WTC11 (cell line): Measurements from ENCODE around the gene MEIKIN. TPM values are rescaled to one million over a fixed set of nuclear protein-coding genes. Genes with fewer than 3 reads are reported as not detected.

Experiments
- ATAC-seq: fragments of 200-7000 bp; cut with Tn5 transposase; 2 replicates; pipeline ENCODE4 v1.10.0; 2021; ENCODE audit warnings: mild to moderate bottlenecking, moderate library complexity
- CTCF ChIA-PET: fragments of 300-600 bp; sonication (Branson Sonifier 250); formaldehyde crosslinking; loops from one replicate; lab custom pipeline; 2021; ENCODE audit warnings: antibody characterized with exemption; lab: Charles Lee
- POLR2A ChIA-PET: fragments of 350-600 bp; sonication (Branson Sonifier 250); formaldehyde crosslinking; loops from one replicate; lab custom pipeline; 2021; ENCODE audit warnings: antibody characterized with exemption; lab: Charles Lee
- DNase-seq: peaks from one replicate; pipeline ENCODE4 v3.0.0; 2021; ENCODE audit warnings: low spot score
- H3K27ac Mint-ChIP-seq: 2 replicates; pipeline ENCODE4 v1.8.0; 2021; ENCODE audit warnings: mixed read lengths
- H3K27me3 Mint-ChIP-seq: 2 replicates; pipeline ENCODE4 v1.8.0; 2021; ENCODE audit warnings: low read depth, mild to moderate bottlenecking, moderate library complexity, mixed read lengths
- H3K36me3 Mint-ChIP-seq: 2 replicates; pipeline ENCODE4 v1.8.0; 2021; ENCODE audit warnings: mixed read lengths
- H3K4me1 Mint-ChIP-seq: 2 replicates; pipeline ENCODE4 v1.8.0; 2022; ENCODE audit warnings: mixed read lengths
- H3K4me3 Mint-ChIP-seq: 2 replicates; pipeline ENCODE4 v1.8.0; 2021; ENCODE audit warnings: mild to moderate bottlenecking, moderate library complexity, mixed read lengths
- H3K9me3 Mint-ChIP-seq: 2 replicates; pipeline ENCODE4 v1.8.0; 2021; ENCODE audit warnings: mixed read lengths
- ATF1 ChIP-seq: sonication (generic); formaldehyde crosslinking; IDR thresholded peaks from 2 replicates; pipeline ENCODE4 v1.8.1; 2023; ENCODE audit warnings: mild to moderate bottlenecking, moderate library complexity, missing genetic modification reagents
- FOXJ3 ChIP-seq: sonication (generic); formaldehyde crosslinking; IDR thresholded peaks from 2 replicates; pipeline ENCODE4 v1.9.0; 2021; ENCODE audit warnings: missing genetic modification reagents, mild to moderate bottlenecking, borderline replicate concordance
- GABPB1 ChIP-seq: sonication (generic); formaldehyde crosslinking; IDR thresholded peaks from 2 replicates; pipeline ENCODE4 v1.8.1; 2023; ENCODE audit warnings: mild to moderate bottlenecking, missing genetic modification reagents
- GTF2I ChIP-seq: fragments of 250-450 bp; sonication (Bioruptor Pico); conservative IDR thresholded peaks from 2 replicates; pipeline ENCODE4 v1.4.0; 2021; ENCODE audit warnings: mild to moderate bottlenecking
- MYBL2 ChIP-seq: sonication (generic); formaldehyde crosslinking; IDR thresholded peaks from 2 replicates; pipeline ENCODE4 v1.8.1; 2023; ENCODE audit warnings: mild to moderate bottlenecking, moderate library complexity, missing genetic modification reagents
- NFE2L1 ChIP-seq: sonication (generic); formaldehyde crosslinking; IDR thresholded peaks from 2 replicates; pipeline ENCODE4 v1.8.1; 2023; ENCODE audit warnings: missing genetic modification reagents
- NR2C2 ChIP-seq: sonication (generic); formaldehyde crosslinking; IDR thresholded peaks from 2 replicates; pipeline ENCODE4 v1.8.0; 2022; ENCODE audit warnings: mild to moderate bottlenecking, missing genetic modification reagents
- PRRX2 ChIP-seq: fragments of 250-450 bp; sonication (Bioruptor Pico); IDR thresholded peaks from 2 replicates; pipeline ENCODE4 v1.8.0; 2021; ENCODE audit warnings: mild to moderate bottlenecking
- RELA ChIP-seq: sonication (generic); formaldehyde crosslinking; IDR thresholded peaks from 2 replicates; pipeline ENCODE4 v1.8.1; 2022; ENCODE audit warnings: missing genetic modification reagents, mild to moderate bottlenecking, borderline replicate concordance
- SMAD3 ChIP-seq: sonication (generic); formaldehyde crosslinking; IDR thresholded peaks from 2 replicates; pipeline ENCODE4 v1.8.0; 2022; ENCODE audit warnings: missing genetic modification reagents, mild to moderate bottlenecking, borderline replicate concordance
- STAT6 ChIP-seq: sonication (generic); formaldehyde crosslinking; conservative IDR thresholded peaks from 2 replicates; pipeline ENCODE4 v1.8.1; 2023; ENCODE audit warnings: mild to moderate bottlenecking, low read depth, missing genetic modification reagents, moderate library complexity
- TCF7 ChIP-seq: sonication (generic); formaldehyde crosslinking; IDR thresholded peaks from 2 replicates; pipeline ENCODE4 v1.8.0; 2022; ENCODE audit warnings: mild to moderate bottlenecking, low read depth, missing genetic modification reagents, moderate library complexity
- TEAD4 ChIP-seq: sonication (generic); formaldehyde crosslinking; IDR thresholded peaks from 2 replicates; pipeline ENCODE4 v1.8.0; 2022; ENCODE audit warnings: mild to moderate bottlenecking, missing genetic modification reagents
- ZNF219 ChIP-seq: sonication (generic); formaldehyde crosslinking; IDR thresholded peaks from 2 replicates; pipeline ENCODE4 v1.8.0; 2023; ENCODE audit warnings: missing genetic modification reagents, mild to moderate bottlenecking, borderline replicate concordance
- ZNF317 ChIP-seq: sonication (generic); formaldehyde crosslinking; IDR thresholded peaks from 2 replicates; pipeline ENCODE4 v1.8.1; 2023; ENCODE audit warnings: low read depth, mild to moderate bottlenecking, moderate library complexity, missing genetic modification reagents, borderline replicate concordance
- ZNF396 ChIP-seq: fragments of 250-450 bp; sonication (Bioruptor Pico); IDR thresholded peaks from 2 replicates; pipeline ENCODE4 v1.8.0; 2021; ENCODE audit warnings: mild to moderate bottlenecking, moderate library complexity, borderline replicate concordance
- ZNF423 ChIP-seq: fragments of 250-450 bp; sonication (Bioruptor Pico); IDR thresholded peaks from 2 replicates; pipeline ENCODE4 v2.1.2; 2022; ENCODE audit warnings: mild to moderate bottlenecking, moderate library complexity
- ZNF532 ChIP-seq: fragments of 250-450 bp; sonication (Bioruptor Pico); IDR thresholded peaks from 2 replicates; pipeline ENCODE4 v1.9.0; 2021; ENCODE audit warnings: mild to moderate bottlenecking, borderline replicate concordance
- total RNA-seq: library from RNA; stranded (reverse); gene quantifications from 3 replicates; pipeline ENCODE4 v1.2.3, GENCODE V29; 2021
- TF ChIP-seq, protein P1 (sequence below): sonication (generic); formaldehyde crosslinking; IDR thresholded peaks from 2 replicates; pipeline ENCODE4 v1.8.0; 2022; ENCODE audit warnings: mild to moderate bottlenecking, missing genetic modification reagents
- TF ChIP-seq, protein P2 (sequence below): sonication (generic); formaldehyde crosslinking; IDR thresholded peaks from 2 replicates; pipeline ENCODE4 v1.8.1; 2023; ENCODE audit warnings: mild to moderate bottlenecking, missing genetic modification reagents, borderline replicate concordance

MEIKIN gene
- total RNA-seq, 1 experiment from 2014 or later: not detected

DNA sequence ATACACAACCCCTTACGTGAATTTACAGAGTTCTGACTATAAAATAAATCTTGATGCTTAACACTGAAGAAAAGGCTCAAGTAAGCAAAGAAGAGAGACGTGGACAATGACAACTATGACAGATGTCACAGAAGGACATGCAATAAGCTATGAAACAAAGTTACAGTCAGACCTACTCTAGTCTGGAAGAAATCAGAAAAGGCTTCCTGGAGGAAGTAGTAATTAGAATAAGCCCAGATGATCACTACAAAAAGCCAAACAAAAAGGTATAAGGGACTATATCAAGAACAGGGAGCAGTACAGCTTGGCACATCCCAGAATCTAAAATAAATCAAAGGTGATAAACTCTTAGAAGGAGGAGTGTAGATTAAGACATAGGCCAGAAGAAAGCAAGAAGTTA is 154.9 kb downstream of the MEIKIN start:
- POLR2A ChIA-PET: no interaction called here
- Mint-ChIP-seq H3K27ac (no peak overlapping the region), H3K4me3 (no peak overlapping the region), H3K4me1 (peaks cover 9% of the 10 kb centered on the region), H3K36me3 (no peaks in the 10 kb centered on the region), H3K27me3 (no peaks in the 10 kb centered on the region), H3K9me3 (no peaks in the 10 kb centered on the region)
- ATAC-seq (no peak), DNase-seq (no peak)
- TF ChIP-seq GTF2I (CRISPR knock-in tag) (no peak), ATF1 (CRISPR knock-in tag) (no peak), ZNF423 (CRISPR knock-in tag) (no peak)
- CTCF ChIA-PET: no interaction called here

DNA sequence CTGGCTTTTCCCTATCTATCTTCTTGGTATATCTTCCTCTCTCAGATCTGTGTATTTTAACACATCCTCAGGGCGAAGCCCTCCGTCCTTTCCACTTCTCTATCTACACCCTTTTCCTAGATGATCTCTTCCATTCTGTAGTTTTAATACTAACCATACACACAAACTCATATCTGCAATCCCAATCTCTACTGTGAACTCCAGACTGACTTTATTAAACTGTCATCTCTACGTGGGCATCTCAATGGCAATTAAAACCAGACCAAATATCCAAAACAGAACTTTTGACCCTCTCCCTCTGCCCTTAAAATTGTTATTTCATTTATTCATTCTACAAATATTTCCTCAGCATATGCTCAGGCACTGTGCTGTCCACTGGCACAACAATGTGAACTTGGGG is 155.7 kb downstream of the MEIKIN start:
- 0 out of 2 replicates have a peak, but pooled peaks cover 3% of the 10 kb centered on the region for H3K4me1 Mint-ChIP-seq
- H3K27ac Mint-ChIP-seq: no peak overlapping the region
- no peak for TF ChIP-seq ZNF532 (CRISPR knock-in tag)
- TF ChIP-seq, protein P1, sequence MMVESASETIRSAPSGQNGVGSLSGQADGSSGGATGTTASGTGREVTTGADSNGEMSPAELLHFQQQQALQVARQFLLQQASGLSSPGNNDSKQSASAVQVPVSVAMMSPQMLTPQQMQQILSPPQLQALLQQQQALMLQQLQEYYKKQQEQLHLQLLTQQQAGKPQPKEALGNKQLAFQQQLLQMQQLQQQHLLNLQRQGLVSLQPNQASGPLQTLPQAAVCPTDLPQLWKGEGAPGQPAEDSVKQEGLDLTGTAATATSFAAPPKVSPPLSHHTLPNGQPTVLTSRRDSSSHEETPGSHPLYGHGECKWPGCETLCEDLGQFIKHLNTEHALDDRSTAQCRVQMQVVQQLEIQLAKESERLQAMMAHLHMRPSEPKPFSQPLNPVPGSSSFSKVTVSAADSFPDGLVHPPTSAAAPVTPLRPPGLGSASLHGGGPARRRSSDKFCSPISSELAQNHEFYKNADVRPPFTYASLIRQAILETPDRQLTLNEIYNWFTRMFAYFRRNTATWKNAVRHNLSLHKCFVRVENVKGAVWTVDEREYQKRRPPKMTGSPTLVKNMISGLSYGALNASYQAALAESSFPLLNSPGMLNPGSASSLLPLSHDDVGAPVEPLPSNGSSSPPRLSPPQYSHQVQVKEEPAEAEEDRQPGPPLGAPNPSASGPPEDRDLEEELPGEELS: no peak
- TF ChIP-seq, protein P2, sequence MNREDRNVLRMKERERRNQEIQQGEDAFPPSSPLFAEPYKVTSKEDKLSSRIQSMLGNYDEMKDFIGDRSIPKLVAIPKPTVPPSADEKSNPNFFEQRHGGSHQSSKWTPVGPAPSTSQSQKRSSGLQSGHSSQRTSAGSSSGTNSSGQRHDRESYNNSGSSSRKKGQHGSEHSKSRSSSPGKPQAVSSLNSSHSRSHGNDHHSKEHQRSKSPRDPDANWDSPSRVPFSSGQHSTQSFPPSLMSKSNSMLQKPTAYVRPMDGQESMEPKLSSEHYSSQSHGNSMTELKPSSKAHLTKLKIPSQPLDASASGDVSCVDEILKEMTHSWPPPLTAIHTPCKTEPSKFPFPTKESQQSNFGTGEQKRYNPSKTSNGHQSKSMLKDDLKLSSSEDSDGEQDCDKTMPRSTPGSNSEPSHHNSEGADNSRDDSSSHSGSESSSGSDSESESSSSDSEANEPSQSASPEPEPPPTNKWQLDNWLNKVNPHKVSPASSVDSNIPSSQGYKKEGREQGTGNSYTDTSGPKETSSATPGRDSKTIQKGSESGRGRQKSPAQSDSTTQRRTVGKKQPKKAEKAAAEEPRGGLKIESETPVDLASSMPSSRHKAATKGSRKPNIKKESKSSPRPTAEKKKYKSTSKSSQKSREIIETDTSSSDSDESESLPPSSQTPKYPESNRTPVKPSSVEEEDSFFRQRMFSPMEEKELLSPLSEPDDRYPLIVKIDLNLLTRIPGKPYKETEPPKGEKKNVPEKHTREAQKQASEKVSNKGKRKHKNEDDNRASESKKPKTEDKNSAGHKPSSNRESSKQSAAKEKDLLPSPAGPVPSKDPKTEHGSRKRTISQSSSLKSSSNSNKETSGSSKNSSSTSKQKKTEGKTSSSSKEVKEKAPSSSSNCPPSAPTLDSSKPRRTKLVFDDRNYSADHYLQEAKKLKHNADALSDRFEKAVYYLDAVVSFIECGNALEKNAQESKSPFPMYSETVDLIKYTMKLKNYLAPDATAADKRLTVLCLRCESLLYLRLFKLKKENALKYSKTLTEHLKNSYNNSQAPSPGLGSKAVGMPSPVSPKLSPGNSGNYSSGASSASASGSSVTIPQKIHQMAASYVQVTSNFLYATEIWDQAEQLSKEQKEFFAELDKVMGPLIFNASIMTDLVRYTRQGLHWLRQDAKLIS (CRISPR knock-in tag): no peak
- no peak for TF ChIP-seq PRRX2
- TF ChIP-seq SMAD3 (CRISPR knock-in tag): no peak
- no peak for TF ChIP-seq NR2C2 (CRISPR knock-in tag)
- TF ChIP-seq TCF7 (CRISPR knock-in tag): no peak
- TF ChIP-seq GABPB1: no peak
- TF ChIP-seq MYBL2 (CRISPR knock-in tag): no peak
- TF ChIP-seq RELA (CRISPR knock-in tag): no peak
- no peak for TF ChIP-seq ZNF396 (CRISPR knock-in tag)
- no peak for TF ChIP-seq FOXJ3 (CRISPR knock-in tag)
- no peak for TF ChIP-seq STAT6 (CRISPR knock-in tag)
- no peak for TF ChIP-seq ZNF317 (CRISPR knock-in tag)
- no peak for TF ChIP-seq ZNF219
- TF ChIP-seq TEAD4: no peak
- TF ChIP-seq NFE2L1: no peak
- ATAC-seq (no peak), DNase-seq (no peak)
- no peaks in the 10 kb centered on the region for H3K36me3 Mint-ChIP-seq
- POLR2A ChIA-PET: no interaction called here
- H3K9me3 Mint-ChIP-seq: no peaks in the 10 kb centered on the region
- CTCF ChIA-PET: no interaction called here
- H3K4me3 Mint-ChIP-seq: no peak overlapping the region
- no peaks in the 10 kb centered on the region for H3K27me3 Mint-ChIP-seq
